ENCODE measurements around the gene AGXT. TPM values are rescaled to one million over a fixed set of nuclear protein-coding genes. Genes with fewer than 3 reads are reported as not detected.

AGXT gene
- total RNA-seq, 1 experiment from 2014 or later, result 0.34 TPM

DNA sequence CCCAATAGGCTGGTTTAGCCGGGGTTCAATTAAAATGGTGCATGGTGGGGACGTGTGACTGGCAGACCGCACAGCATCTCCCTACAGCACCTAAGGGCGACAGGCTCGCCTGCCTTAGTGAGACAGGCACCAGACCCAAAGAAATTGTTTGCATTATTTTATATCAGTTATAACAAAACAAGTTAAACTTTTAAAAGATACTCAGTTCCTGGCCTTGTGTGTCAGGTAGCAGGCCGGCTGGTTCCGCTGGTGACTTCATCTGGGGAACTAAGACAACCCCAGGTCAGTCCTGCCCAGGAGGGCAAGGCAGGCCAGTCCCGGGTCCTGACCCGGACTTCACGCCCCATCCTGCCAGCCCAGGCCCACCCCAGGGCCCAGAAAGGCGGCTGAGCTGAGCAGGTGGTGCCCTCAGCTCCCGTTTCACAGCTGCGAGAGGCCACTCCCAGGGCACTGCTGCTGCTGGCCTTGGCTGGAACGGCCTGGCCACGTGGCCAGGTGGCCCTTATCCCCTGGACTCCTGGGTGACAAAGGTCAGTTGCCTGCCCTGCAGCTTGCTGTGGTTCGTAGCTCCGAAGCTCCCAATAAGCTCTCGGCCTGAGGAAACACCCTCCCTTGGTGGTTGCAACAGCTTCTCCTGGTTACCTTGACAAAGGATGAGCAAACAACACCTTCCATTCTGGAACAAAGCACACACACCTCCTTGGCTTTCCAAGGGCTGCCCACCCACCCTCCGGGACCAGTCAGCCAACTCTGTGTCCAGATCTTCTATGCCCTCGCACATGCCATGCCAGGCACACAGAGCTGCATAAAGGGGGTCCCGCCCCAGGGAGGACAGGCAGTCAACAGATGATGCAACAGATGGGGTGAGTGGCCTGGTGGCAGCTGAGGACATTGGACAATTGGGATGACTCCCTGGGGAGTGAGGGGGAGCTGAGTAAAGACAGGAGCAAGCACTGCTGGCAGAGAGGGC, 11.3 kb upstream of the AGXT start:
- BruUV-seq (replicated peaks), result no TSS peak
- H3K9ac ChIP-seq (ENCODE audit: low read length), result no peak overlapping the region
- H3K4me3 ChIP-seq (replicated peaks in 1 of 2; ENCODE audit: low read depth in 1 of 2, low read length in 2 of 2), result no peak overlapping the region
- no peaks in the 10 kb centered on the region for H4K20me1 ChIP-seq (ENCODE audit: insufficient read depth)
- no peaks in the 10 kb centered on the region for H3K9me2 ChIP-seq (ENCODE audit: insufficient read depth)
- no peak for TF ChIP-seq ELF1 (IDR thresholded peaks at IDR 0.05; ENCODE audit: borderline replicate concordance, low read depth)
- no peak for TF ChIP-seq YY1 (IDR thresholded peaks at IDR 0.05; ENCODE audit: extremely low read depth, insufficient replicate concordance, low read depth, low read length)
- no peaks in the 10 kb centered on the region for H3K36me3 ChIP-seq (ENCODE audit: control insufficient read depth in 1 of 2, insufficient read depth in 2 of 2, low read length in 2 of 2)
- RAD21 ChIA-PET (ENCODE audit: low non-redundant PET in 1 of 2, low total read pairs in 2 of 2, uncharacterized antibody in 2 of 2, unreplicated experiment in 2 of 2), result no interaction called here
- POLR2A ChIA-PET, result no interaction called here
- no peak for DNase-seq (ENCODE audit: low read depth, low spot score)
- no peak overlapping the region for H3K4me2 ChIP-seq (ENCODE audit: low read length)
- intact Hi-C loops (cut with micrococcal nuclease), result loop anchor here (10.0 kb wide), 1 partner anchor 217 kb away; no protein-coding TSS in a partner anchor
- no peak overlapping the region for H2AFZ ChIP-seq (ENCODE audit: low read depth, low read length, poor library complexity, severe bottlenecking)
- no peaks in the 10 kb centered on the region for H3K79me2 ChIP-seq (ENCODE audit: insufficient read depth, low read length)
- CTCF ChIA-PET, result no interaction called here
- H3K27me3 ChIP-seq (ENCODE audit: insufficient read depth, low read length), result no peaks in the 10 kb centered on the region
- H3K4me1 ChIP-seq (ENCODE audit: control insufficient read depth in 1 of 2, insufficient read depth in 2 of 2, low read length in 2 of 2), result no peaks in the 10 kb centered on the region
- no peaks in the 10 kb centered on the region; a peak in 2 of 4 replicates for H3K9me3 ChIP-seq (ENCODE audit: control insufficient read depth in 1 of 2, insufficient read depth in 1 of 2, low read depth in 1 of 2, low read length in 2 of 2)
- 0 out of 2 replicates have a peak, but pooled peaks have one; percentile 12 for ATAC-seq
- H3K27ac ChIP-seq (ENCODE audit: low read depth, low read length), result no peak overlapping the region

GRCh38 chr2:240858321-240858720, 10.3 kb upstream of the AGXT start:
- H3K4me1 ChIP-seq (ENCODE audit: control insufficient read depth in 1 of 2, insufficient read depth in 2 of 2, low read length in 2 of 2), result no peaks in the 10 kb centered on the region
- ATAC-seq (no peak), DNase-seq (ENCODE audit: low read depth, low spot score) (no peak)
- H3K9me3 ChIP-seq (ENCODE audit: control insufficient read depth in 1 of 2, insufficient read depth in 1 of 2, low read depth in 1 of 2, low read length in 2 of 2), result no peaks in the 10 kb centered on the region; a peak in 2 of 4 replicates
- POLR2A ChIA-PET, result no interaction called here
- H3K4me2 ChIP-seq (ENCODE audit: low read length), result no peak overlapping the region
- no peaks in the 10 kb centered on the region for H3K9me2 ChIP-seq (ENCODE audit: insufficient read depth)
- H3K4me3 ChIP-seq (replicated peaks in 1 of 2; ENCODE audit: low read depth in 1 of 2, low read length in 2 of 2), result no peak overlapping the region
- no TSS peak for BruUV-seq (replicated peaks)
- CTCF ChIA-PET, result no interaction called here
- no peak overlapping the region for H3K9ac ChIP-seq (ENCODE audit: low read length)
- no peak overlapping the region for H2AFZ ChIP-seq (ENCODE audit: low read depth, low read length, poor library complexity, severe bottlenecking)
- intact Hi-C loops (cut with micrococcal nuclease), result loop anchor here (10.0 kb wide), 1 partner anchor 216 kb away; no protein-coding TSS in a partner anchor
- no peaks in the 10 kb centered on the region for H4K20me1 ChIP-seq (ENCODE audit: insufficient read depth)
- H3K27me3 ChIP-seq (ENCODE audit: insufficient read depth, low read length), result no peaks in the 10 kb centered on the region
- RAD21 ChIA-PET (ENCODE audit: low non-redundant PET in 1 of 2, low total read pairs in 2 of 2, uncharacterized antibody in 2 of 2, unreplicated experiment in 2 of 2), result no interaction called here
- no peak overlapping the region for H3K27ac ChIP-seq (ENCODE audit: low read depth, low read length)
- no peaks in the 10 kb centered on the region for H3K79me2 ChIP-seq (ENCODE audit: insufficient read depth, low read length)
- no peaks in the 10 kb centered on the region for H3K36me3 ChIP-seq (ENCODE audit: control insufficient read depth in 1 of 2, insufficient read depth in 2 of 2, low read length in 2 of 2)
- TF ChIP-seq EZH2 (IDR thresholded peaks at IDR 0.05) (no peak), FOSL1 (IDR thresholded peaks at IDR 0.05; ENCODE audit: low read depth) (no peak), JUND (IDR thresholded peaks at IDR 0.05) (no peak), CEBPB (IDR thresholded peaks at IDR 0.05; ENCODE audit: low read depth) (no peak), ELF1 (IDR thresholded peaks at IDR 0.05; ENCODE audit: borderline replicate concordance, low read depth) (no peak), POLR2AphosphoS5 (IDR thresholded peaks at IDR 0.05; ENCODE audit: low read depth, low read length) (no peak), POLR2A (IDR thresholded peaks at IDR 0.05; ENCODE audit: borderline replicate concordance, extremely low read depth, insufficient read depth, insufficient read length) (no peak), TCF7L2 (IDR thresholded peaks at IDR 0.05; ENCODE audit: borderline replicate concordance, extremely low read depth, insufficient read depth, insufficient read length) (no peak), REST (IDR thresholded peaks at IDR 0.05; ENCODE audit: low read depth) (no peak), CTCF (IDR thresholded peaks at IDR 0.05 in 2 of 3, conservative IDR thresholded peaks at IDR 0.05 in 1 of 3; ENCODE audit: borderline replicate concordance in 1 of 3, insufficient read depth in 1 of 3, low read depth in 2 of 3, low read length in 2 of 3) (no peak), MAX (IDR thresholded peaks at IDR 0.05) (no peak)
- TF ChIP-seq, protein P1, sequence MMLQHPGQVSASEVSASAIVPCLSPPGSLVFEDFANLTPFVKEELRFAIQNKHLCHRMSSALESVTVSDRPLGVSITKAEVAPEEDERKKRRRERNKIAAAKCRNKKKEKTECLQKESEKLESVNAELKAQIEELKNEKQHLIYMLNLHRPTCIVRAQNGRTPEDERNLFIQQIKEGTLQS (IDR thresholded peaks at IDR 0.05), result no peak
